GM08714 (cell line): ENCODE measurements around the gene CS.
"Not testable (repeated sequence)": the region's sequence is repeated elsewhere in the genome, so short reads cannot be mapped to it uniquely, and the experiment has no call there.

ENCODE experiments used
- H3K4me3 ChIP-seq: fragments of 200-500 bp; sonication (Bioruptor generic); 2 replicates; pipeline ENCODE4 v1.5.1; 2014; ENCODE audit warnings: mild to moderate bottlenecking, low read length, inconsistent platforms
- ZNF274 ChIP-seq: IDR thresholded peaks from 2 replicates; pipeline ENCODE4 v1.6.1; 2012; ENCODE audit warnings: mild to moderate bottlenecking, low read depth, low read length

Gene CS

DNA sequence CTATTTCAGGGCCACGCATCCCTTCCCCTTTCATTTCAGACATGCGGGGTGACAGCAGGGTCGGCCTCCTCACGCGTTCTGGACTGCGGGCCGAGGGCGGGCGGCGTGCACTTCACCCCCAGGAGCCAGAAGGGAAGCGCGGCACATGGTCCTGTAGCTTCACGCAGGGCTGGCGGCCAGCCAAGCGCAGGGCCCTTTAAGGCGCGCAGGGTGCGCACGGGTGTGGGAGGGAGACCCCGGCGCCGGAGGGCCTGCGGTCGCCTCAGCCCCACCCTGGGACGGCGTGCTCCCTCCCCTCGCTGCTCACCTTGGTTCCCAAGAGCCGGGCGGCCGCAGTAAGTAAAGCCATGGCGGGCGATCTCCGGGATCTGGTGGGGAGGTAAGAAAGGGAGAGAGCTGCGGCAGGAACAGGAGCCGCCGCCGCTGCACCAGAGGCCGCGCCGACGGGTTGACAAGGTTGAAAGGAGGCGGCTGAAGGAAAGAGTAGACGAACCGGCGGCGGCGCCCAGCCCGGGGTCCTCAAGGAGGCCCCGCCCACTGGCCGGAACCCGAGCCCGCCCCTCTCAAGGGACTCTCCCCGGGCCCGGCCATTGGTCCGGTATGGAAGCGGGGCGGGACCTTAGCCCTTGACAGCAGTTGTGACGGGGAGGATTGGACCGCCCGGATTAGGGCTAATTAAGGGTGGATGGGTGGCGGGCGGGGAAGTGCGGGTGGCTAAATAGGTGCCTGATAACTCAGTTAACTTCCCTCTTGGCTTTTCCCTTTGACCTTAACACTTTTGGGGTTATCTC, at the start of gene CS:
Gene CS, minus strand, starts transcription at position 478 of the 791 bp plus-strand sequence. Its CDS starts 129 bp downstream, at position 349.
- TF ChIP-seq ZNF274, result no peak
- peak within 1 kb of the TSS; percentile 96 for H3K4me3 ChIP-seq

DNA sequence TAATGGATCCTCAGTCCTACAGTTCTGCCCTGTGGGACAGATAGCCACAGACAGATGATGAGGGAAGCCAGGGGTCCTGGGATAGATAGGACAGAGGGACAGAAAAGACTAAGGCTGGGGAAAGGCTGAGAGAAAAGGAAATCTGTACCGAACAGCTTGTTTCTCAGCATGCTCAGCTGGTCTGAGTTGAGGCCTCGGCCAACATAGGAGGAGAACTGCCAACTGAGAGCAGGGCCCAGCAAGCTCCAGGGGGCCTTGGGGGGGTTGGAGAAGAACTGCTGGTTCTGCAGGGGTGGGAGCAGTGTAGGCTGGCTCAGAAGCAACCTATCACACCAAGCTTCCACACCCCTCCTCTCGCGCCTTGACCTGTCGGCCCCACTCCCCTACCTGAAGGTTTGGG, 48.6 kb upstream of the CS start:
- H3K4me3 ChIP-seq, result no peak overlapping the region
- no peak for TF ChIP-seq ZNF274

DNA sequence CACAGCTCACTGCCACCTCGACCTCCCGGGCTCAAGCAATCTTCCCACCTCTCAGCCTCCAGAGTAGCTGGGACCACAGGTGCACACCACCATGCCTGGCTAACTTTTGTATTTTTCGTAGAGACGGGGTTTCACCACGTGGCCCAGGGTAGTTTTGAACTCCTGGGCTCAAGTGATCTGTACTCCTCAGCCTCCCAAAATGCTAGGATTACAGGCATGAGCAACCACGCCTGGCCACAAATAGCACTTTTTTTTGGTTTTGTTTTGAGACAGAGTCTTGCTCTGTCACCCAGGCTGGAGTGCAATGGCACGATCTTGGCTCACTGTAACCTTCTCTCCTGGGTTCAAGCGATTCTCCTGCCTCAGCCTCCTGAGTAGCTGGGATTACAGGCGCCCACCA, 47.1 kb upstream of the CS start:
- not testable (repeated sequence) for H3K4me3 ChIP-seq

- TF ChIP-seq ZNF274, result no peak
These were observed 46.5 kb upstream of the CS start for GRCh38 chr12:56346675-56347074.

GRCh38 chr12:56342290-56342689, 42.2 kb upstream of the CS start:
- not testable (repeated sequence) for H3K4me3 ChIP-seq

More at GRCh38 chr12:56346675-56347074, 46.5 kb upstream of the CS start:
- H3K4me3 ChIP-seq, result no peak overlapping the region

DNA sequence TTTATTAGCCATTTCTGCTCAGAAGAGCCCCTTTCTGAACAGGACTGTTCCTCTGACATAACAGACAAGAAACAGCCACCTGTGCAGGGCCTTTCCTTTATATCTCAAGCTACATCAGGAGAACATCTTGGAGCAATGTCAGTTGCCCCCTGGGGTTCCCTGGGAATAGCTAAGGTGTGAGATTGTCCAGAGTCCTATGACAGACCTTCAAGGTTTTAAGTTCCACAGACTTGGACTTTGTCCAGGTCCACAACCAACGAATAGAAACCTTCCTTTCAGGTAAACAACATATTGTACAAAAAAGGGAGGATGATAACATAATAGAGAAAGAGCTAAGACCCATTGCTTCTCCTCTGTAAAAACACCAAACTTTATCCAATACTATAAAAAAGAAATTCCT, 41.5 kb upstream of the CS start:
- H3K4me3 ChIP-seq, result no peak overlapping the region
- no peak for TF ChIP-seq ZNF274

DNA sequence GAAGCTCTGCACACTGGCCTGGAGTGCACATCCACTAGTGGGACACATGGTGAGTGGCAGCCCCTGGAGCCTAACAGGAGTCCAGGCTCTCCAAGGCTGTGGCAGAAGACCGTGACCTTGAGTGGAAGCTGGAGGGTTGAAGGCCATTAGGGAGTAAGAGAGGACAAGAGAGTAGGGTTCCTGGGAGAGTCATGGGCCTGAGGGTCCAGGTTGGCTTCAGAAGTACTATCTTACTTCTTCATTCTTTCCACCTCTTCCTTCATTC, 39.0 kb upstream of the CS start:
- no peak overlapping the region; the same call in 1 of the 2 replicates for H3K4me3 ChIP-seq
- TF ChIP-seq ZNF274, result no peak

GRCh38 chr12:56338308-56339157, 38.4 kb upstream of the CS start, which contains the start of gene IL23A:
Gene IL23A, plus strand, starts transcription at chr12:56338884. Its CDS starts 161 bp downstream, at chr12:56339045.
- H3K4me3 ChIP-seq, result no peak within 1 kb of the TSS; the same call in 1 of the 2 replicates
- TF ChIP-seq ZNF274, result no peak

GRCh38 chr12:56337753-56338251, 37.7 kb upstream of the CS start:
- TF ChIP-seq ZNF274, result no peak
- no peak overlapping the region for H3K4me3 ChIP-seq

DNA sequence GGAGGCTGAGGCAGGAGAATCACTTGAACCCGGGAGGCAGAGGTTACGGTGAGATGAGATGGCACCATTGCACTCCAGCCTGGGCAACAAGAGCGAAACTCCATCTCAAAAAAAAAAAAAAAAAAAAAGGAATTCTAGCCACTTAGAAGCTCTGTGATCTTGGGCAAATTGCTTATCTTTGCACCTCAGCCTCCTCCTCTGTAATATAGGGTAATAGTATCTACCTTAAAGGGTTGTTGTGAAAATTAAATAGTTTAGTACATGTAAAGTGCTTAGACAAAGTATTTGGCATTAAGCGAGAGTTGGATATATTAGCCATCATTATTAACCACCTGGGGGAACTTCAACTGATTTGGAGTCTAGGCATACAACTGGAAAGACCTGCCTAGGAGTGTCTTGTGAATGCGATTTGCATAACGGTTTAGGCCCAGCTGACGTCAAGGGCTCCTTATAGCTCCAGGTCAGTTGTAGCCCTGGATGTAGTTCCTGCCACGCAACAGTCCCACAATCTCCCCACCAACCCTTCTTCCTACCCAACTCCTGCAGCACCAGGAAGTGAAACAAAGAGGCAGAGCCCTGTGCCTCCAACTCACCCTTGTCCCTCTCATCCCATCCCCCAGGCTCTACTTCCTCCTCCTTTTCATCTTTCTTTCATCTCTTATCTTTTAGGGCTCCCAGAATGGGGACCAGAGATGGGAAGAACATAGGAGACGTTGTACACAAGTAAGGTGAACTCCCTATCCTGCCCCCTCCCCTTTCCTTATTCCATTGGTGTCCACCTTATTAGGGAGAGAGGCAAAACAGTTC, 36.4 kb upstream of the CS start:
- no peak overlapping the region for H3K4me3 ChIP-seq
- no peak for TF ChIP-seq ZNF274

DNA sequence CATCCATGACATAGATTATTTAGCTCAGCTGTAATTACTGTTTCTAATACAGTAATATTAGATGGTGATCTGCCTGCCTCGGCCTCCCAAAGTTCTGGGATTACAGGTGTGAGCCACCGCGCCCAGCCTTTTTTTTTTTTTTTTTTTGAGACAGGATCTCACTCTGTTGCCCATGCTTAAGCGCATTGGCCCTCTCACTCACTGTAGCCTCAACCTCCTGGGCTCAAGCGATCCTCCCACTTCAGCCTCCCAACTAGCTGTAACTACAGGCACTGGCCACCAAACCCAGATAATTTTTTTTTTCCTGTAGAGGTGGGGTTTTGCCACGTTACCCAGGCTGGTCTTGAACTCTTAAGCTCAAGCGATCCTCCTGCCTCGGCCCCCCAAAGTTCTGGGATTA, 35.4 kb upstream of the CS start:
- not testable (repeated sequence) for H3K4me3 ChIP-seq

GRCh38 chr12:56334490-56334793, 34.3 kb upstream of the CS start:
- no peak for TF ChIP-seq ZNF274
- peak overlapping the region; percentile 84 for H3K4me3 ChIP-seq

- no peak for TF ChIP-seq ZNF274
These were observed 33.8 kb upstream of the CS start, which contains the start of gene PAN2 for GRCh38 chr12:56333679-56334489. Gene PAN2, minus strand, starts transcription at chr12:56334000. Its CDS starts 906 bp downstream, at chr12:56333094.

More at GRCh38 chr12:56333679-56334489, 33.8 kb upstream of the CS start, which contains the start of gene PAN2:
- H3K4me3 ChIP-seq, result peak within 1 kb of the TSS; percentile 84
